GM18511 (cell line): ENCODE data around the gene HEXIM1.

Source experiments
- ATAC-seq: cut with Tn5 transposase; IDR thresholded peaks from one replicate; pipeline ENCODE4 v1.9.1; 2021; ENCODE audit warnings: mild to moderate bottlenecking, moderate library complexity; ENCODE audit not compliant: unreplicated experiment

HEXIM1 gene

DNA sequence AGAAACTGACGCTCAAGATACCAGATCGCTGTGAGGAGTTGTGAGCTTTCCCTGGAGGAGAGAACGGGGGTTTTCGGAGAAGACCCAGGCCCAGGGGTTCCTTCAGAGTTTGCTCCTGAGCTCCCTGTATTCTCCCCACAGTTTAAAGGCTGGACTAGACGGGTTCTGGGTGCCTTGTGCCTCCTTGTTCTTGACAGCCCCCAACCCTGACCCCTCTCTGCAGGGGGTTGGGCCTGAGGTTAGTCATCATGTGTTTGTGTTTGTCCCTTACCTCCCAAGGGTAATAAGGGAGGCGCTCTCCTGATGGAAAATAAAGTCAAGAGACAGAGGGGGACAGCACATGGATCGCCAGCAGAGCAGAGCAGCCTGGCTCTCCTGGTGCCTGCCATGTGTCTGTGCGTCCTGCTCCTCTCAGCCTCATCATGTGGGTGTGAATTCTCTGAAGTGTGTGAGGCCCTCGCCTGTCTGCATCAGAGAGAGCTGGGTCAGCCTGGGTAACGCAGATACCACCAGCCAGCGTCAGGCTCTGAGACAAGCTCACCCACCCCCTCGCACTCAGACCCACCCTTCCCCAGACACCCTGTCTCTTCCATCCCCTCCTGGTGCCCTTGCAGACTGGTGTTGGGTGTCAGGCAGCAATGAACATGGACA lies 22.1 kb downstream of the HEXIM1 start:
- ATAC-seq = no peak

DNA sequence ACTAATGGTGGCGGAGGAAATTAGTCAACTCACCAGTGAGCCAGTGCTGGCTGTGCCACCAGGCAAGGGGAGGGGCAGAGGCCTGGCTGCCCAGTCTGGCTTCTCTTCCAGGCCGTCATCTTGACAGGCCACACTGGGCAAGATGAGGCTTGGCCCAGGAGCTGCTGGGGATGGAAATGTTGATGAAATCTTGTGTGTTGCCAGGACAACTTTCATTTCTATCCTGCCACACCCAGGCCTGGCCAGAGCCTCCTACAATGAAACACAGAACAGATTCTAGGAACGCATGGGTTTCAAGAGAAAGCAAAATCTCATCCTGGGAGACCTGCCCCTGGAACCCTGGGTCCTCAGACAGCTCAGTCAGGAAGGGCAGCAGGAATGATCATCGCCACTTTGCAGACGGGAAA lies 22.7 kb downstream of the HEXIM1 start:
- ATAC-seq = no peak

DNA sequence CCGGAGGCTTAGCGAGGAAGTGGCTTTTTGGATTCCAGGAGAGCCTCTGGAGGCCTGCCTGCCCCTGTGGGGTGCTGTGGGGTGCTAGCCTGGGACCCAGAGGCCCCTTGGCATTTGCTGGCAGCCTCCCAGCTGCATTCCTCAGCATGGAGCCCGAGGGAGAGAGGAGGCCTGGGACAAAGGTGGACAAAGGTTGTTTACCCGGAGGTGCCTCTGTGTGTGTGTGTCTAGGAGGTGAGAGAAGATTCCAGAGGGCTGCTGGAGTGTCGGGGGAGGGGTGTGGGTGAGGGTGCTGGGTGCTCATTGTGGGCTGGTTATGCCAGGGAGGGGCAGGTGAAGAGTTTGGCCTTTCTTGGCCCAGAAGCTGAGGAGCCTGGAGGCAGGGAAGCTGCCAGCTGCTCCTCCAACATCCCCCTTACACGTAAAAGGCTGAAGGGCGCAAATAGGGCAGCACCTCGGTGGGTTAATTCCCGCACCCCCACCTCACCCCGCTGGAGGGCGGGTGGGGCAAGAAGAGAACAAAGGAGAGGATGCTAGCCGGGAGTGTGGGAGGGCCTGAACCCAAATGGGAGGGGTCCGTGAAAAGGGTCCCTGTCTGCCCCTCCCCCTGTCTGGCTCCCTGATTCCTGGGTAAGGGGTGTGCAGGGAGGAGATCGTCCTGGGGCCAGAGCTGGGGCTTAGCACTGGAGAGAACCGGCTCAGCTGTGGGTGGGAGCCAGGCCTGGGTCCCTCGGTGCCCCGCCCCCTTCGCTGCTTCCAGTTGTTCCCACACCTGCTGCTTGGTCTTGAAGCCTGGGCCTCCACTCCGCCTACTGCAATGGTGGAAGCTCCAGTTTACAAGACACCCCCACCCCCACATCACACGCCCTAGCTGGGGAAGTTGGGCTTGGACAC lies 23.3 kb downstream of the HEXIM1 start:
- ATAC-seq = no peak

DNA sequence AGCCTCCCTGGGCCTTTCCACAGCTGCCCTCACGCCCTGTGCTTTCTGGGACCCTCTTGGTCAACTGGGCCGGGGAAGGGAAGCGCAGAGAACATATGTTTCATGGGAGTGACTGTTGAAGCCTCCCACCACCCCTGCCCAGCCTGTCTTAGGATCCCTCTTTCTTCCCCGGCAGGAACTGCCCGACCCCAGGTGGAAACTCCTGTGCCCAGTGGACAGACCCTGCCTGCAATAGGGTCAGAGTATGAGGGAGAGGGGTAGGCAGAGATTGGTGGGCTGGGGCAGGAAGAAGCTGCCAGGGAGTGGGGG lies 23.9 kb downstream of the HEXIM1 start:
- no peak for ATAC-seq

DNA sequence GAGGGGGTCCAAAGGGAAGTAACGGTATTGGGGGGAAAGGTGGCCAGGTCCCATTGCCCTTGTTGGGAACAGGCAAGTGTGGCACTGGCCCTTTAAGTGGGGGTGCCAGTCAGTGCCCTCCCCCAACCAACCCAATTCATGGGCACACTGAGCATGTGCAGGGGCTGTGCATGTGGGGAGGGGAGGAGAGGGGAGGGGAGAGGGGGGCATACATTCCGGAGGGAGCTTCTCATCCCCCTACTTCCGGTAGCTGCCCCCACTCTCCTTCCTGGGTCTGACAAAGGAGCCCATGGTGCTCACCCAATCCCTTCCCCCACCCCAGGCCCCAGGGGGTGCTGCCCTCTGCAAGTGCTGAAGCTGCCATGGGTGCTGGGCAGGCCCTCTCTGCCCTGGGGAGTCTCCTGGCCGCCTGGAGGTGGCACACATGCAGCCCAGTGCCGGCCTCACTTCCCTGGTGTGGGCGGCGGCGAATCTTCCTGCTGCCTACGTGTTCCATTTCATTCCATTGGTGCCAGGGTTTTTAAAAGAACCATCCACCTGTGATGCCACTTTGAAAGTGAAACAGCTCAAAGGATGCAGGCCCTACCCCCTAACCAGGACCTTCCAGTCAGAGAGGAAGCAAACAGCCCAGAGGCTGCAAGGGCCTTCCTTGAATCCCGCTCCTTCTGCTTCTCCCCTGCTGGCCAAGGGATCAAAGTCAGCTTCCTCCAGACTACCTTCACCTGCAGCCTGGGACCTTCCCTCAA lies 24.4 kb downstream of the HEXIM1 start:
- ATAC-seq = no peak

DNA sequence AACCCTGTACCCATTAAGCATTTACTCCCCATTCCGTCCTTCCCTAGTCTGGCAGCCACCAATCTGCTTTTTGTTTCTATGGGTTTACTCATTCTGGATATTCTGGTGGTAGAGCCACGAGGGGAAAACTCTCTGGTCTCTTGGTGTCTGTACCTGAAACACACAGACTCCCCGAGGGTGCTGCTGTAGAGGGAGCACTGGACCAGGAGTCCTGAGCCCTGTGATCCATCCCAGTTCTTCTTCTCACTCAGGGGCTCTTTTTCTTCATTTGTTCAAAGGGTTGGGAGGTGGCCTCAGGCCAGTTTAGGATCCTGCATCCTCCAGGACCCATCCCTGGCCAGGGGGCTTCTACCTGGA lies 27.5 kb downstream of the HEXIM1 start:
- ATAC-seq = no peak

DNA sequence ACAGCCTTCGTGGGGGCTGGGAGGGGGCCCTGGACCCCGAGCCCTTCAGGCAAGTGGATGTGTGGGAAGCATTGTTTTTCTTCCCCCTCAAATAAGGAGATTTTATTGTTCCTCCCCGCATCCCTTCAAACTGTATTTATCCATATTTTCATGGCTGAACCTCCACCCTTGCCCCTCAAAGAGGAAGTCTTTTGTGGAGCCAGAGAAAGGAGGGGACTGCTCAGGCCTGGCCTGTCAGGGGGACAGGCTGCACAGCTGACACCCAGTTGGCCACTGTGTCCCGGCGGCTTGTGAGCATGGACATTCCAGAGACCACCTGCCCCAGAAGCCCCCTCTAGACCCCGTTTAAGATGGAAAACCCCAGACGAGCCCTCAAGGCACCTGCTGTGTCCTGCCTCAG lies 29.3 kb downstream of the HEXIM1 start:
- no peak for ATAC-seq

DNA sequence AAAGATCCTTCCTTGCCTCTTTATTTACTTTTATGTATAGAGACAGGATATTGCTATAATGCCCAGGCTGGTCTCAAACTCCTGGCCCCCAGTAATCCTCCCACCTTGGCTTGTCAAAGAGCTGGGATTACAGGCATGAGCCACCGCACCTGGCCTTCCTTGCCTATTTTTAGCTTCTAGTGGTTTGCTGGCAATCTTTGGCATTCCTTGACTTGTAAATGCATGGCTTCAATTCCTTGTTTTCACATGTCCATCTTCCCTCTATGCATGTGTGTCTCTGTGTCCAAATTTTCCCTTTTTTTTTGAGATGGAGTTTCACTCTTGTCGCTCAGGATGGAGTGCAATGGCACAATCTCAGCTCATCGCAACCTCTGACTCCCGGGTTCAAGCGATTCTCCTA lies 35.9 kb downstream of the HEXIM1 start:
- ATAC-seq = no peak

DNA sequence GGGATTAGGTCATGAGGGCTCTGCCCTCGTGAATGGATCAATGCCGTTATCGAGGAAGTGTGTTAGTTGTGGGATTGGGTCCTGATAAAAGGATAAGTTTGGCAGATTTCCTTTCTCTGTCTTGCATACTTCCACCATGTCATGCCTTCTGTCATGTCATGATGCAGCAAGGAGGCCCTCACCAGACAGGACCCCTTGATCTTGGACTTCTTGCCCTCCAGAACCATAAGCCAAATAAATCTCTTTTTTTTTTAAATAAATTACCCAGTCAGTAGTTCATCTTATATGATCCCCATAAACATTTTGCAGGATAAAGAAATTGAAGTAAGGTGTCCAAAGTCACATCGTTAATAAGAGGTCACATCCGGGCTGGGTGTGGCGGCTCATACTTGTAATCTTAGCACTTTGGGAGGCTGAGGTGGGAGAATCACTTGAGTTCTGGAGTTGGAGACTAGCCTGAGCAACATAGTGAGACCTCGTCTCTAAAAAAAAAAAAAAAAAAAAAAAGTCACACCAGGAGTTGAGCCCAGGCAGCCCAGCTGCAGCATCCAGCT lies 38.6 kb downstream of the HEXIM1 start:
- ATAC-seq = no peak

DNA sequence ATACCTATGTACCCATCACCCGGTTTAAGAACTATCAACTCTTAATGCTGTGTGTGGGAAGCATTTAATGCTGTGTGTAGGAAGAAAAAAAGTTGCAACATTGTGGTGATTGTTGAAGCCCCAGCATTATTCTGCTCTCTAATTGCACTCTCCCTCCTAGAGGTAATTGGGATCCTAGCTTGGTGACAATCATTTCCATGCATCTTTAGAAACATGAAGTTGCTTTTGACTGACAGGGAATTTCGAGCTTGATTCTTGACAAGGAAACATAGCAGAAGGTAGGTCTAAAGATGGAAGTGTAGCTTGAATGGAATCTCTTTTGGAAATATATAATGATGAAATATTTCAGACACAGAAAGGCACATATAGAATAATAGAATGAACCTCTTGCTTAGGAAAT lies 40.7 kb downstream of the HEXIM1 start:
- ATAC-seq = no peak

DNA sequence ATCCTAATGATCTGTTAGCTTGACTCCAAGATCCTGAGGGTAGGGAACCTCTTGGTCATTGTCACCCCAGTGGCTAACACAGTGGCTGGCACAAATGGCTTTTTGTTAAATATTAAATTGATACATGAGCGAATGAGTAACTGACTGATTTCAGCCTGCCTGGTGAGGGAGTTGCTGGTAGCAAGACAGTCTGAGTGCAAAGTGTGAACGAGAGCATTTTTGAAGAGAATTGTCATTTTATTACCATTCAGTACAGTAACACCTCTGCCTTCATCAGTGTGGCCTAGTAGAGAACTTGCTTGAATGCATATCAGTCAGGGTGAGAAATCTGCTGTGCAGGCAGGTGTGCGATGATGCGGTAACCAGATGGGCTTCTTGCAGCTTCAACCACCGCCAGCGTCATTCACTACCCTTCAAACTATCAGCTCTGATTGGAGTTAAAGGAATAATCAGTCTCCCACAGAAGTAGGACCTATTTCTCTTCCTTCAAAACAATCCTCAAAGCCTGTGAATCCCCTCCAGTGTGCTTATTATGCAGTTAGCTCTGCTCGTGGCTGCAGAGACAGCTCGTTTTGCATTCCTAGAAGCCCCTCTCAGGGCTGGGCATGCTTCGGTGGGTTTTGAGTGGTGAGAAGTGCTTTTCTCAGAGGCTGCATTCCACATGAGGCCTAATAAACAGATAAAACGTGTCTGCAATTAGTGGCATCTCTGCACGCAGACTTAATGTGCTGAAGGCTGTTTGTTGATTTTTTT lies 42.4 kb downstream of the HEXIM1 start:
- no peak for ATAC-seq

DNA sequence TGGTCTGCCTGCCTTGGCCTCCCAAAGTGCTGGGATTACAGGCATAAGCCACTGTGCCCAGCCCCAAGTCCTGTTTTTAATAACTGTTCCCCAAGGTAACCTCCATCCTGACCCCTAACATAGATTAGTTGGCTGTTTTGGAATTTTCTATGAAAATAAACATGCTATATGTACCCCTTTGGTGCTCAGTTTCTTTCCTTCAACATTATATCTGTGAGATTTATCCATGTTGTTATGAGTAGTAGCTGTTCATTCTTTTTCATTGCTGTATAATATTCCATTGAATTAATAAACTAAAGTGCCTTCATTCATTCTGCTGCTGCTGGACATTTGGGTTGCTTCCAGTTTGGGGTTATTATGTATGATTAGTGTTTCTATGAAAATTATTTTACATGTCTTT lies 47.1 kb downstream of the HEXIM1 start:
- no peak for ATAC-seq

DNA sequence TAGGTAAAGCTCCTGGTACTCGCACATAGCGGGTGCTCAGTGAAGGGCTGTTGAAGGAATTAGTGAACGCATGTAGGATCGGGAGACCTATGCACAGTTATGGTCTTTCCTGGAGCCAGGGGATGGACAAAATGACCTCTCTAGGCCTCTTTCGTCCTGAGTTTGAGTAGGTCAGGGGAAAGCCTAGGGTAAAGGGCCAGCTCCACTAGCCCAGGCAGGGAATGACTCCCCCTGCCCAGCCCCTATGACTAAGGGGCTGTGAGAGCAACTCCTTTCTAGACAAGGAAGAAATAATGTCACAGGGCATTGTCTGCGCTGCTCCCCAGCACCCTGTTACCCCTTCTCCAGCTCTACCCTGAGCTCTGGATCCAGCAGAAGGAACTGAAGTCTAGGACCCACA lies 48.8 kb downstream of the HEXIM1 start:
- no peak for ATAC-seq

DNA sequence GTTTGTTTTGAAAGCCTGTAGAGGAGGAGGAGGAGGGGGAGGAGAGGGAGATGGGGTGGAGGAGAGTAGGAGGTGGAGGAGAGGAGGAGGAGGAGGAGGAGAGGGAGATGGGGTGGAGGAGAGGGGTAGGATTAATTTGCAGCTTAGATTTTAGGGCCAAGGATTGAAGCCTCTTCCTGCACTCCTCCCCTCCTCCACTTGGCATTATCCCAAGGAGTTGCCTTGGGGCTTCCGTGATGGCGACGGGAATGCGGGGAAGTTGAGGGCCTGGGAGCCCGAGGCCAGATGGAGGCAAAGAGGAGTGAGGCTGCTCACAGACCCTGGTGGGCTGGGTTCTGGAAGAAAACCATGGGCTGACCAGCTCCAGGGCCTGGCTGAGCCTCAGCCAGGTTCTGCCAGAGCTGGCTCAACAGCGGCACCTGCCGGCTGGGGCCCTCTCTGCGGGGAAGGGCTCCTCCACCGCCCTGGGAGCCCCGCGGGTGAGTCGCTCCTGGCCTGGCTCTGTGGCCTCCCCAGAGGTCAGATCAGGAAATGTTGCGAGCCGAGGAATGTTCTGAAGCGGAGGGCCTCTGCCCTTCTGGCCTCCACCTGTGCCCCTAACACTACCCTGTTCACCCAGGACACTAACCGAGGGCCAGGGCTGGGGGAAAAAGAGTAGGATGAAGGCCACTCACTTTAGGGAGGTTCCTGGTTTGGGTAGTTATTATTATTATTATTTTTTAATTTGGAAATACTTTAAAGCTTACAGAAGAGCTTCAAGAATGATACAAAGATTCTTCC lies 49.5 kb downstream of the HEXIM1 start:
- peak; percentile 80 for ATAC-seq

DNA sequence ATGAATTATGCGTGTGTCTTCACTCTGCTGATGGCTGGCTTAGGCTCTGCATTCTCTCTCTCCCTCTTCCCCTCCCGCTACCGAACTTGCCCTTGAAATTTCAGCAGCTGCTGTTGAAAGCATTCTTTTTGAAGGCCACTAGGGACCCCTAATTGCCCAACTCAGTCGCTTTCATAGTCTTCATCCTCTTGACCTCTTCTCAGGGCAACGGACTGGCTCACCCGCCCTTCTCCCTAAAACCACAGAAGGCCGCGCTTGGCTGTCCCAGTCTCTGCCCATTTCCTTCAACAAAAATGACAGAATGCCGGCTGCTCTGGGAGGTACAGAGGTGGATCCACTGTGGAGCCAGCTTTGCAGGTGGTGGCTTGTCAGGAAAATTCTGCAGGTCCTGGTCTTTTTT lies 52.4 kb downstream of the HEXIM1 start:
- ATAC-seq = no peak

DNA sequence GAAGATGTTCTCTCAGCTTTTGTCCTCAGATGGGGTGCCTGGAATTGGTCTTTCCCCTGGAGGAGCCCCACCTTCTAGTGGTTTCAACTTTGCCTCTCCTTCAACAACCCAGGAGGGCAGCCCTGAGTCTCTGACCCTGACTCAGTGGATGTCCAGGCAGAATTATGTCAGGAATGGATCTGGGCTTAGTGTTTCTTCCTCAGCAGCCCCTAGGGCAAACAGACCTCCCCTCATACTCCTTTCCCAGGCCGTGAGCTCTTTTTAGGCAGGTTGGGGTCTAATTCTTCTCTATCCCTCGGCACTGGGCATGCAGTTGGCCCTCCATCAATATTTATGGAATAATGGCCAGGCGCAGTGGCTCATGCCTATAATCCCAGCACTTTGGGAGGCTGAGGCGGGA lies 53.2 kb downstream of the HEXIM1 start:
- no peak for ATAC-seq
